ENCODE results near the gene PTPN9. TPM values are rescaled to one million over a fixed set of nuclear protein-coding genes. Genes with fewer than 3 reads are reported as not detected.

Gene PTPN9
- total RNA-seq, 6 donors from 2014 or later: 8.4 to 32.9 (median 22.7) TPM

DNA sequence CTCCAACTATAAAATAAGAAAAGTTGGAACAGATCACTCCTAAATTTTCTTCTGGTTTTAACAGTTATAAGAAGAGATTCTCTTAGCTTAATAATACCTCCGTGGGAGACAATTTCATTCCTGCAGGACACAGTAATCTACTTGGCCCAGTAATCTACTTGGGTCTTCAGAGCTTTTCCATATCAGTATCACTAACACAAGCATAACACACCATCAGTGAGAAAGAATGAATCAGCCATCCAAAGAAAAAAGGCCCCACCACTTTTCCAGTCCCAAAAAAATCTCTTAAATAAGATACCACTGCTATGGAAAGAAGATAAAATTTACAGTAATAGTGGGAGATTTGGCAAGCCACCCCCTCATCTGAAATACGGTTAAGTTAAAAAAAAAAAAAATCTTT lies 147.8 kb downstream of the PTPN9 start:
- no peaks in the 10 kb centered on the region for H3K27me3 ChIP-seq
- TF ChIP-seq POLR2A (IDR thresholded peaks at IDR 0.05): no peak
- TF ChIP-seq EP300 (IDR thresholded peaks at IDR 0.05): no peak
- TF ChIP-seq, protein P1, sequence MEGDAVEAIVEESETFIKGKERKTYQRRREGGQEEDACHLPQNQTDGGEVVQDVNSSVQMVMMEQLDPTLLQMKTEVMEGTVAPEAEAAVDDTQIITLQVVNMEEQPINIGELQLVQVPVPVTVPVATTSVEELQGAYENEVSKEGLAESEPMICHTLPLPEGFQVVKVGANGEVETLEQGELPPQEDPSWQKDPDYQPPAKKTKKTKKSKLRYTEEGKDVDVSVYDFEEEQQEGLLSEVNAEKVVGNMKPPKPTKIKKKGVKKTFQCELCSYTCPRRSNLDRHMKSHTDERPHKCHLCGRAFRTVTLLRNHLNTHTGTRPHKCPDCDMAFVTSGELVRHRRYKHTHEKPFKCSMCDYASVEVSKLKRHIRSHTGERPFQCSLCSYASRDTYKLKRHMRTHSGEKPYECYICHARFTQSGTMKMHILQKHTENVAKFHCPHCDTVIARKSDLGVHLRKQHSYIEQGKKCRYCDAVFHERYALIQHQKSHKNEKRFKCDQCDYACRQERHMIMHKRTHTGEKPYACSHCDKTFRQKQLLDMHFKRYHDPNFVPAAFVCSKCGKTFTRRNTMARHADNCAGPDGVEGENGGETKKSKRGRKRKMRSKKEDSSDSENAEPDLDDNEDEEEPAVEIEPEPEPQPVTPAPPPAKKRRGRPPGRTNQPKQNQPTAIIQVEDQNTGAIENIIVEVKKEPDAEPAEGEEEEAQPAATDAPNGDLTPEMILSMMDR (IDR thresholded peaks at IDR 0.05): no peak
- no peak for TF ChIP-seq POLR2AphosphoS5 (IDR thresholded peaks at IDR 0.05)
- 89 to 90% methylated on average over 2 of the region's 2 CpGs for WGBS, 2 donors
- ATAC-seq (ENCODE audit: low FRiP score in 2 of 2) (no peak), DNase-seq (no peak)
- H3K9me3 ChIP-seq: no peaks in the 10 kb centered on the region
- no peak overlapping the region for H3K4me3 ChIP-seq
- no peaks in the 10 kb centered on the region for H3K4me1 ChIP-seq
- peaks cover 11 to 48% (median 22%) of the 10 kb centered on the region in 4 donors for H3K36me3 ChIP-seq
- no peak overlapping the region for H3K27ac ChIP-seq

DNA sequence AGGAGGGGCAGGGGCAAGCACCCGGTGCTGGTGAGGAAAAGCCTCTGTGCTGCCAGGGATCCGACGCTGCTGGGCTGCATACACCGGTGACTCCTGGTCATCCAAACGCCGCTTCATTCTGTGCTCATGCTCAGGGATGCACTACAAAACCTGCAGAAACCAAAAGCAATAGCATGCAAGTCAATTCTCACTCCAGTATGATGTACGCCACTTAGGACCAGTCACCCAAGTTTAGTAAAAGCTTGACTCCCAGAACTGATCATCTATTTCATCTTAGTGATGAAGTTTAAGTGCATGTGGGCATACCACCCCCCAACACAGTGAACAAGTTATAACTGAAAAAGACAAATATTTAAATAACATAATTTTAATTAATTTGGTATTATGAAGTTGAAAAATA lies 148.9 kb downstream of the PTPN9 start:
- no peaks in the 10 kb centered on the region for H3K27me3 ChIP-seq
- no peak for ATAC-seq (ENCODE audit: low FRiP score in 2 of 2)
- H3K9me3 ChIP-seq: no peaks in the 10 kb centered on the region
- DNase-seq: no peak
- no peaks in the 10 kb centered on the region for H3K4me1 ChIP-seq
- peaks cover 11 to 47% (median 22%) of the 10 kb centered on the region in 4 donors for H3K36me3 ChIP-seq
- H3K27ac ChIP-seq: no peak overlapping the region
- 92 to 98% methylated on average over 7 of the region's 7 CpGs for WGBS, 2 donors
- TF ChIP-seq, protein P1 (IDR thresholded peaks at IDR 0.05): no peak
- TF ChIP-seq POLR2AphosphoS5 (IDR thresholded peaks at IDR 0.05) (no peak), EP300 (IDR thresholded peaks at IDR 0.05) (no peak), POLR2A (IDR thresholded peaks at IDR 0.05) (no peak)
- H3K4me3 ChIP-seq: no peak overlapping the region

DNA sequence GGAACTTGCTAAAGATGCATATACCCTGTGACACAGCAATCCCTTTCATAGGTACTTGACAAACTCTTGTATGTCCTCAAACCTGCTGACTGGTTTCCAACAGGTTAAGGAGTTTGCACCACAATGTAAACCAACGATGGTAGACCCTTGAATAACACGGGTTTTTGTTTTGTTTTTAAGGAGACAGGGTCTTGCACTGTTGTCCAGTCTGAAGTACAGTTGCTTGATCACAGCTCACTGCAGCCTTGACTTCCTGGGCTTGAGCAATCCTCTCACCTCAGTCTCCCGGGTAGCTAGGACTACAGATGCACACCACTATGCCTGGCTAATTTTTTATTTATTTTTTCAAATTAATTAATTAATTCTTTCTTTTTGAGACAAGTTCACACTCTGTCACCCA lies 151.0 kb downstream of the PTPN9 start:
- no peak for DNase-seq
- H3K9me3 ChIP-seq: no peaks in the 10 kb centered on the region
- no peak overlapping the region for H3K4me3 ChIP-seq
- no peaks in the 10 kb centered on the region for H3K4me1 ChIP-seq
- no peaks in the 10 kb centered on the region for H3K27me3 ChIP-seq
- no peak for TF ChIP-seq POLR2AphosphoS5 (IDR thresholded peaks at IDR 0.05)
- TF ChIP-seq POLR2A (IDR thresholded peaks at IDR 0.05): no peak
- TF ChIP-seq, protein P1 (IDR thresholded peaks at IDR 0.05): no peak
- TF ChIP-seq EP300 (IDR thresholded peaks at IDR 0.05): no peak
- H3K27ac ChIP-seq: no peak overlapping the region
- 77 to 79% methylated on average over 3 of the region's 3 CpGs for WGBS, 2 donors
- peaks cover 11 to 63% (median 25%) of the 10 kb centered on the region in 4 donors for H3K36me3 ChIP-seq
- ATAC-seq (ENCODE audit: low FRiP score in 2 of 2): no peak

DNA sequence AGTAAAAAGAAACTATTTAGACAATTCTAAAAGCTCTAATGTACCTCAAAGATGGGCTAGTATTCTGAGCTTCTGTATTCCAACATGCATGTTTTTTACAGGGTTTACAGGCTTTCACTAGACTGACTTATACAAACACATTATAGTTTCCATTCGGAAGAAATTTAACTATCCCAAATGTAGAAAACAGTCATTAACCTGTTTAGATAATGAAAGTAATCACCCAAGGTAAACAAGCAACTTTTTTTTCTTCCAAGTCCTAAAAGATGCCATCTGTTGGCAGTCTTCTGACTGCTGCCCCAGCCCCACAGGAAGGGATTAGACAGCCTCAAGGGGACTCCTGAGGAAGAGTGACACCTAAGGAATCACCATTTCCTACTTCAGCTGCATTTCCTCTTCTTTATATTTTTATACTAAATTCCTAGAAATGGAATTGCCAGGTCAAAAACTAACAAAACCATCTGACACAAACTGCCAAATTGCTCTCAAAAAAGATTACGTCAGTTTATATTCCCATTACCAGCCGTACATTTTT lies 153.1 kb downstream of the PTPN9 start:
- no peaks in the 10 kb centered on the region for H3K9me3 ChIP-seq
- WGBS, 2 donors: 76 to 85% methylated on average over 3 of the region's 3 CpGs
- no peak overlapping the region for H3K27ac ChIP-seq
- TF ChIP-seq, protein P1 (IDR thresholded peaks at IDR 0.05): no peak
- TF ChIP-seq POLR2A (IDR thresholded peaks at IDR 0.05) (no peak), EP300 (IDR thresholded peaks at IDR 0.05) (no peak), POLR2AphosphoS5 (IDR thresholded peaks at IDR 0.05) (no peak)
- peaks cover 24 to 84% (median 37%) of the 10 kb centered on the region in 4 donors for H3K36me3 ChIP-seq
- no peak overlapping the region for H3K4me3 ChIP-seq
- H3K27me3 ChIP-seq: no peaks in the 10 kb centered on the region
- H3K4me1 ChIP-seq: no peaks in the 10 kb centered on the region
- ATAC-seq (ENCODE audit: low FRiP score in 2 of 2) (no peak), DNase-seq (no peak)

DNA sequence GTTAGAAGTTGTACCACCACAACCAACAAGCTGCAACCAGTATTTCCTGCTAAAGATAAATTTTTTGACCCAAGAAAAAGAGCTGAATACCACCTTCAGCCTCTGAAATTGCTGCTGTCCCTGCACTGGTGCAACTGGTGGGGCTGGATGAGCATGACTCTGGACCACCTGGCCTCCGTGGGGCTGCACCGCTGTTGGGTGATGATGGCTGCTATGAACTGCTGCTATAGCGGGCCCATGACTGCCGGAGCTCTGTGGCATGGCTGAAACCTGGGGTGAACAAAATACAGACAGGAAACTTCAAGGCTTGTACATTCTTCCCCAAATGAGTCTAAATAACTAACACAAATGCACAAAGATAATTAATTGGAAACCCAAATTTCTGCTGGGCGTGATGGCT lies 156.6 kb downstream of the PTPN9 start:
- TF ChIP-seq POLR2AphosphoS5 (IDR thresholded peaks at IDR 0.05) (no peak), POLR2A (IDR thresholded peaks at IDR 0.05) (no peak), EP300 (IDR thresholded peaks at IDR 0.05) (no peak)
- TF ChIP-seq, protein P1 (IDR thresholded peaks at IDR 0.05): no peak
- Histone ChIP-seq H3K27ac (no peak overlapping the region), H3K36me3 (peaks cover 17 to 89% (median 26%) of the 10 kb centered on the region in 4 donors), H3K27me3 (no peaks in the 10 kb centered on the region), H3K4me3 (no peak overlapping the region), H3K9me3 (no peaks in the 10 kb centered on the region), H3K4me1 (no peaks in the 10 kb centered on the region)
- ATAC-seq (ENCODE audit: low FRiP score in 2 of 2): no peak
- WGBS, 2 donors: 95 to 100% methylated on average over 4 to 5 of the region's 5 CpGs
- DNase-seq: no peak
